Gastrocnemius medialis (tissue), 4 donors: ENCODE measurements around the gene OCSTAMP.

ENCODE experiments used
- CTCF ChIP-seq, 5 experiments: fragments of 450-650 bp in 3 of 5; fragments of 200-600 bp in 2 of 5; sonication (generic) in 2 of 5; IDR thresholded peaks in 4 of 5; conservative IDR thresholded peaks in 1 of 5; 1 replicate in 4 of 5; 2 replicates in 1 of 5; pipeline ENCODE4 v1.5.1; 2016 to 2019; ENCODE audit warnings: antibody characterized with exemption in 5 of 5, mild to moderate bottlenecking in 3 of 5, moderate library complexity in 3 of 5
- POLR2A ChIP-seq, 2 donors: fragments of 450-650 bp; IDR thresholded peaks; one replicate each; pipeline ENCODE4 v1.6.1; 2017; ENCODE audit warnings: antibody characterized with exemption in 2 of 2, mild to moderate bottlenecking in 2 of 2, moderate library complexity in 2 of 2

DNA sequence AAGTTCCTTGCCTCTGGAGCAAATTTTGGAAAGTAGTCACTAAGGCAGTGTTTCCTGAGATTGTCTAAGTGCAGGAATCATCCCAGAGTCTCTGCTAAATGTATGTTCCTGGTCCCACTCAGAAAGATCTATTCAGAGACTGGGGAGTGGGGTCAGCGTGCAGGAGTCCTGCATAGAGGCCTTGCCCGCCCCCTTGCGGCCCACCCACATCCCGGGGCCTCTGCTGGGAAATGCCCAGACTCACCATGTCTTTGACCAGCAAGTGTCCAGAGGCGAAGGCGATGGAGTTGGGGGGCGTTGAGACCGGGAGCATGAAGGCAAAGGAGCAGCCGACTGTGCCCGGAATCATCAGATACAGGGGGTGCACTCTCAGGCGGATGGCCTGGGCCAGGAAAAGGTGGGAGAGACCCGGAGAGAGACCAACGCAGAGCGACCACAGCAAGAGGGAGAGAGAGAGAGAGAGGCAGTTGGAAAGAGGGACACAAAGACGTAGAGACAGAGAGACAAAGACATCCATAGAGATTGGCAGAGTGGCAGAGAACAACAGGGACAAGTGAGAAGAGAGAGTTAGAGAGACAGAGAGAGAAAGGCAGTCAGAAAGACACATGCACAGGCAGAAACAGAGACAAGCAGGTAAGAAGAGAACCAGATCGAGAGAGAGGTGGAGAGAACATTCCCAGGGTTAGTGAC lies 12.9 kb upstream of the OCSTAMP start:
- TF ChIP-seq CTCF (IDR thresholded peaks at IDR 0.05 in 4 of 5, conservative IDR thresholded peaks at IDR 0.05 in 1 of 5) = no peak
- no peak for TF ChIP-seq POLR2A (IDR thresholded peaks at IDR 0.05)
